NCI-H1092 treated with DMSO at 0.1 percent for 48 hours (cell line): ENCODE data around the gene TRIM16.
"Not testable (repeated sequence)": the region's sequence is repeated elsewhere in the genome, so short reads cannot be mapped to it uniquely, and the experiment has no call there.

Experiments used
- DNase-seq: peaks from one replicate; lab custom pipeline; 2025; lab: John Stamatoyannopoulos, UW

The TRIM16 gene

DNA sequence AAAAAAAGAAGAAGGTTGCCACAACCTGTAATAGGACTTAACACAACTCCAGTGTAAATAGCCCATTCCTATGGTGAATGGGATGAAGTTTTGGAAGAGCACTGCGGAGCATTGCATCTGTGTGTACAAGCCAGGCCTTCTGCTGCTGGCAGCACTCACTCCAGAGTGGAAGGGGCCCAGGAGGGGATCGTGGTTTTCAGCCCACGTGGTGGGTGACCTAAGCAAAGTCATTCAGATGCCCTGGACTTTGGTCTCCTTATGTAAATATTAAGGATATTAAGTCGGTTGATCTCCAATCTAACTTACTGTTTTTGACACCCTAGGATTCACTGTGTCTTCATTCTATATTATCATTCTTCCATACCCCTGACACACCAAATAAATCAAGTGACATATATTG is 67.3 kb downstream of the TRIM16 start:
- DNase-seq, result not testable (repeated sequence)

- DNase-seq, result not testable (repeated sequence)
Observed at GRCh38 chr17:15615850-15616249, 68.3 kb downstream of the TRIM16 start.

GRCh38 chr17:15613111-15613510 is 71.0 kb downstream of the TRIM16 start:
- not testable (repeated sequence) for DNase-seq

- not testable (repeated sequence) for DNase-seq
Observed at GRCh38 chr17:15592960-15593359, 91.2 kb downstream of the TRIM16 start.

- not testable (repeated sequence) for DNase-seq
Observed at GRCh38 chr17:15591986-15592385, 92.1 kb downstream of the TRIM16 start.

DNA sequence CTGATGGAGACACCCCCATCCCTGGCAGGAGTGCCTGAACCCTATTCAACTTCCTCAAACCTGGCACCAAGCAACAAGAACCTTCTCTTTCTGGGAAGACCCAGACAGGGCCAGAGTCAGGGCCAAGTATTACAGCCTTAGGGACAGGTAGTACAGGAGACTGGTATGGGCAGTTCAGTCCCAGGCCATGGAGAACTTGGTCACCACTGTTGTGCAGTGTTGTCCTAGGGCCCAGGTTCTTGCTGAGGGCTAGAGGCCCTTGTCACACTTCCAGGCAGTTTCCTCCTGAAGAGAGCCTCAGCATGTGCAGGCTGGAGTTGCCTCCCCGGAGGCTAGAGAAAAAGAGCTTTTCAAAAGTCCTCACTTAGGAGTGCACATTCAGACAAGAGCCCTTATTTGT is 93.3 kb downstream of the TRIM16 start:
- not testable (repeated sequence) for DNase-seq

- not testable (repeated sequence) for DNase-seq
Observed at GRCh38 chr17:15589544-15590536, 94.3 kb downstream of the TRIM16 start.

DNA sequence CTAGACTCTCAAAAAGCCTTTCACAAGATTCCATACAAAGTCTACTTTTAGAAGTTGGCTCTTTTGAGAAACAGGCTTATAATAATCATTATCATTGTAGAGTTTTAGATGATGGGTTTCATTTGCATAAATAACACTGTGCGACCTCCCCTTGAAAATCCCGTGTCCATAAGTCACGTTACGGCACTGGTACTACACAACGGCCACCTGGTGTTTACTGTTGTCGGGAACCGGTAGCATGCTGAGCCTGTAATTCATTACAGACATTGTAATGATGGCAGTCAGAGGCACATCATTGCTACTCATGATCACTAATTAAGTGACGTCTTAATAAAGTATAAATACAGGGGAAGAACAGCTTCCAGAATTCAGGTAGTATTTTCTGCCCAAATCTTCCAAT is 96.1 kb downstream of the TRIM16 start:
- not testable (repeated sequence) for DNase-seq

DNA sequence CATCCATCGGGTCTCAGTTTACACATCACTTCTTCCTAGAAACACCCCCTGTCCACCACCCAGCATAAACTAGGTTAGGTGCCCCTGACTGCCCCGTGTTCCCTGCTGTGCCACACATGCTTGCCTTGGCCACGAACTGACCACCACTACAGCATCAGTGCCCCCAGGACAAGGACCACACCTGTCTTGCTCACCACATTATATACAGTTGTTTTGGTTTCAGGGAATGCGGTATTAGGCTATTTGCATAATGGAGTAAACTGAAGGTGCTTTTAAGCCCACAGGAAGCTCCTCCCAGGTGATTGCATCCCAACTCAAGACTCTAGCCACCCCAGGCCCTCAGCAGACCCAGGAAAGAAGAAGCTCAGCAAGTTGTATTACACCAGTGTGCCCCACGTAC is 100.8 kb downstream of the TRIM16 start:
- DNase-seq, result not testable (repeated sequence)

GRCh38 chr17:15581462-15581861 is 102.6 kb downstream of the TRIM16 start:
- not testable (repeated sequence) for DNase-seq
